Spleen (tissue), 11 donors: ENCODE data around the gene PIK3C2B. TPM values are rescaled to one million over a fixed set of nuclear protein-coding genes. Genes with fewer than 3 reads are reported as not detected.

Source experiments
- DNase-seq: peaks from one replicate; pipeline ENCODE4 v3.0.0-alpha.2; 2020
- H3K27ac ChIP-seq, 8 donors: fragments of 200-600 bp; sonication (generic) in 7 of 8; 1 replicate in 4 of 8; 2 replicates in 4 of 8; pipeline versions ENCODE4 v1.5.0 to v1.8.0; 2016 to 2021; ENCODE audit warnings: inconsistent platforms in 4 of 8, mild to moderate bottlenecking in 4 of 8, moderate library complexity in 1 of 8
- H3K27me3 ChIP-seq, 7 donors: fragments of 200-600 bp; sonication (generic) in 6 of 7; replicated peaks in 1 of 7; 1 replicate in 4 of 7; 2 replicates in 3 of 7; pipeline versions ENCODE4 v1.5.0 to v1.8.0; 2016 to 2021; ENCODE audit warnings: inconsistent platforms in 3 of 7, mild to moderate bottlenecking in 1 of 7
- H3K36me3 ChIP-seq, 6 donors: fragments of 200-600 bp; sonication (generic) in 5 of 6; 1 replicate in 4 of 6; 2 replicates in 2 of 6; pipeline versions ENCODE4 v1.5.0 to v1.8.0; 2016 to 2021; ENCODE audit warnings: inconsistent platforms in 2 of 6
- H3K4me1 ChIP-seq, 6 donors: fragments of 200-600 bp; sonication (generic) in 5 of 6; 1 replicate in 3 of 6; 2 replicates in 3 of 6; pipeline versions ENCODE4 v1.5.0 to v1.8.0; 2016 to 2021; ENCODE audit warnings: inconsistent platforms in 3 of 6
- H3K4me3 ChIP-seq, 8 donors: fragments of 200-600 bp; sonication (generic) in 7 of 8; 1 replicate in 4 of 8; 2 replicates in 4 of 8; pipeline versions ENCODE4 v1.5.0 to v1.8.0; 2016 to 2021; ENCODE audit warnings: inconsistent platforms in 4 of 8, mild to moderate bottlenecking in 4 of 8, moderate library complexity in 2 of 8
- H3K9me3 ChIP-seq, 8 donors: fragments of 200-600 bp; sonication (generic) in 7 of 8; 1 replicate in 4 of 8; 2 replicates in 4 of 8; pipeline versions ENCODE4 v1.5.0 to v1.8.0; 2016 to 2021; ENCODE audit warnings: inconsistent platforms in 4 of 8
- POLR2A ChIP-seq, 3 donors: fragments of 450-650 bp; IDR thresholded peaks; one replicate each; pipeline ENCODE4 v1.5.1; 2017; ENCODE audit warnings: antibody characterized with exemption in 3 of 3, mild to moderate bottlenecking in 1 of 3
- POLR2AphosphoS5 ChIP-seq, 3 donors: sonication (generic); formaldehyde crosslinking; IDR thresholded peaks; one replicate each; pipeline ENCODE4 v1.5.1; 2017; ENCODE audit warnings: antibody characterized with exemption in 3 of 3
- WGBS, 5 donors: extraction: QIAGEN DNeasy Blood & Tissue Kit in 3 of 5; methylation state at CpG; one replicate each; pipeline versions ENCODE4 v1.1.5 to v1.1.7; 2013 to 2018; 5-methylcytosine and 5-hydroxymethylcytosine counted together
- intact Hi-C: fragments of 100-400 bp; cut with DNase I; formaldehyde crosslinking; loops from one replicate; pipeline ENCODE4 v1.15.0; 2023; ENCODE audit warnings: low total_unique reads
- polyA plus RNA-seq, 3 donors: library from polyadenylated mRNA; stranded (reverse); fragments of 200-250 nt; gene quantifications; one replicate each; pipeline ENCODE4 v1.2.1, GENCODE V29; 2013
- total RNA-seq, 7 donors: library from RNA; depleted of rRNA in 3 of 7; stranded (reverse); fragments of >200 nt in 3 of 7; fragmentation: NEBNext Ultra II Directional in 4 of 7; extraction: Animal tissue kit (Norgen Biotek cat#: 25700) in 4 of 7; gene quantifications; one replicate each; pipeline versions ENCODE4 v1.1.0 to v1.2.1, GENCODE V29; 2016 to 2021
- TF ChIP-seq, protein P1 (sequence below), 11 experiments: fragments of 200-600 bp in 7 of 11; fragments of 450-650 bp in 4 of 11; sonication (generic) in 4 of 11; IDR thresholded peaks in 8 of 11; conservative IDR thresholded peaks in 3 of 11; 1 replicate in 7 of 11; 2 replicates in 4 of 11; pipeline versions ENCODE4 v1.4.0 to v1.8.0; 2016 to 2021; ENCODE audit warnings: antibody characterized with exemption in 11 of 11, inconsistent platforms in 4 of 11, mild to moderate bottlenecking in 1 of 11
- donor health status: healthy with polysubstance abuse.
- donor health status: DM: no; HTN: no; CAD: no; lungs with moderate emphysema.
- donor health status: DM: no; HTN: no; CAD: no.
- donor health status: Bipolar disorder and iron deficiency.
- donor health status: healthy.
- donor health status: DM: no; HTN: no; CAD: no.
- donor health status: DM: yes; HTN: yes; CAD: no.

Gene PIK3C2B
- total and polyA plus RNA-seq, 10 donors: 9.5 to 72.2 (median 59.7) TPM

DNA sequence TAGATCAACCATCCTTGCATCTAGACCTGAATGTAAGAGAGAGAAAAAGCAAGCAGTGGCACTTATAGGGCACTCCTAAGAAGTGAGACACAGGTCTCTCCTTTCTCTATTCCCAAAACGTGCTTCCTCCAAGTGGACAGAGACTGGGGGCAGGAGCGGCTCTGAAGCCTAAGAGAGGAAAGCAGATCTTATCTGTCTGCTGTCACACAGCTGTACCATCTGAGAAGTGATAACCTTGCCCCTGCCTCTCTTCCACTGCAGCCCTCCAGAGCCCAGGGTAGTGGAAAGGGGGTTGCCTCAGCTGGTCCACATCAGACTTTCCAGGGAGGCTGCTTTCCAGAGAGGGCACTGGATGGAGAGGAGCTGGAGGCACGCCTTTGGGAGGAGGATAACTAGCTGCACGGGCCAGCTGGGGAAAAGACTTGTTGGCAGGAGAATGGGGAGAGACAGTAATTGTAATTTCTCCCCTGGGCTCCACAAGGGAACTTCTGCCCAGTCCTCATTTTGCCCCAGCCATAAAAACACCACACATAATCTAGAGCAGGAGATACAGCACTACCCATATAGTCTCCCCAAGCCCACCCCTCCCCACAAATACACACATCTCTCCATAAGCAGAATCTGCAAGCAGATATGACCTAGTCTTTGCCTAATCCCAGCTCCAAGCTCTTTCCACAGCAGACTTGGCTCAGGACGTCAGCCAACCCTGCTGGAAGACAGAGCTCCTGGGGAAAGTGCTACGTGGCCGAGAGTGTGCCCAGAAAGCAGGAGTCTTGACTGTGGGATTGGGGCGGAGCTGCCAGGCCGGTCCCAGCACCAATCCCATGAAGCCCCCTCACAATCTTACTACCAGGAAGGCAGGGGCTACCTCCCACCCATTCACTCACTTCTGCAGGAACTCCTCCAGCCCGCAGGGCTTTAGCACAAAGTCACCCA, 31.2 kb downstream of the PIK3C2B start:
- TF ChIP-seq, protein P1, sequence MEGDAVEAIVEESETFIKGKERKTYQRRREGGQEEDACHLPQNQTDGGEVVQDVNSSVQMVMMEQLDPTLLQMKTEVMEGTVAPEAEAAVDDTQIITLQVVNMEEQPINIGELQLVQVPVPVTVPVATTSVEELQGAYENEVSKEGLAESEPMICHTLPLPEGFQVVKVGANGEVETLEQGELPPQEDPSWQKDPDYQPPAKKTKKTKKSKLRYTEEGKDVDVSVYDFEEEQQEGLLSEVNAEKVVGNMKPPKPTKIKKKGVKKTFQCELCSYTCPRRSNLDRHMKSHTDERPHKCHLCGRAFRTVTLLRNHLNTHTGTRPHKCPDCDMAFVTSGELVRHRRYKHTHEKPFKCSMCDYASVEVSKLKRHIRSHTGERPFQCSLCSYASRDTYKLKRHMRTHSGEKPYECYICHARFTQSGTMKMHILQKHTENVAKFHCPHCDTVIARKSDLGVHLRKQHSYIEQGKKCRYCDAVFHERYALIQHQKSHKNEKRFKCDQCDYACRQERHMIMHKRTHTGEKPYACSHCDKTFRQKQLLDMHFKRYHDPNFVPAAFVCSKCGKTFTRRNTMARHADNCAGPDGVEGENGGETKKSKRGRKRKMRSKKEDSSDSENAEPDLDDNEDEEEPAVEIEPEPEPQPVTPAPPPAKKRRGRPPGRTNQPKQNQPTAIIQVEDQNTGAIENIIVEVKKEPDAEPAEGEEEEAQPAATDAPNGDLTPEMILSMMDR (IDR thresholded peaks at IDR 0.05 in 8 of 11, conservative IDR thresholded peaks at IDR 0.05 in 3 of 11): no peak
- TF ChIP-seq POLR2A (IDR thresholded peaks at IDR 0.05): no peak
- no peak for TF ChIP-seq POLR2AphosphoS5 (IDR thresholded peaks at IDR 0.05)
- Histone ChIP-seq H3K4me3 (no peak overlapping the region), H3K4me1 (peaks cover 58 to 100% (median 87%) of the 10 kb centered on the region in 6 donors), H3K36me3 (peaks cover 0 to 52% (median 19%) of the 10 kb centered on the region in 6 donors), H3K27ac (peak overlapping the region; percentile 42 to 85 (median 81)), H3K27me3 (no peaks in the 10 kb centered on the region), H3K9me3 (no peaks in the 10 kb centered on the region)
- intact Hi-C loops: no loop called here
- 68 to 79% (median 75%) methylated on average over 10 of the region's 10 CpGs for WGBS, 5 donors
- peak; percentile 63 for DNase-seq

DNA sequence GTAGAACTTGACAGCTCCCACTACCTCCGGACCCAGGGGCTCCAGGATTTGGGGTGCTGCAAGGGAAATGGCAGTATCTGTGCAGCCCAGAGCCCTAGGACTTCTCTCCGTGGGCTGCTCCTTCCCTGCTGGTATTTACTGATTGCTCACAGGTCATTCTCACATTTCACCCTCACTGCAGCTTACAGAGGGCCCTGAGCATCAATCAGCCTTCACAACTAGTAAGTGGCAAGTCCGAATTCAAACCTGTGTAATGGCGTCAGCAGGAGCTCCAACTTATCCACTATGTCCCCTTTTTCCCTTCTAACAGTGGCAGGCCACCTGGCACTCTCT, 32.4 kb downstream of the PIK3C2B start:
- Histone ChIP-seq H3K36me3 (peaks cover 0 to 57% (median 18%) of the 10 kb centered on the region in 6 donors), H3K4me3 (peak overlapping the region in 2 of 8 donors; percentile 15 to 47), H3K9me3 (no peaks in the 10 kb centered on the region), H3K27me3 (no peaks in the 10 kb centered on the region), H3K27ac (peak overlapping the region; percentile 70 to 85 (median 81)), H3K4me1 (peaks cover 58 to 100% (median 80%) of the 10 kb centered on the region in 6 donors)
- peak; percentile 38 for DNase-seq
- WGBS, 5 donors: 42 to 58% (median 49%) methylated on average over 4 of the region's 4 CpGs
- intact Hi-C loops: no loop called here
- TF ChIP-seq, protein P1 (IDR thresholded peaks at IDR 0.05 in 8 of 11, conservative IDR thresholded peaks at IDR 0.05 in 3 of 11): no peak
- TF ChIP-seq POLR2A (IDR thresholded peaks at IDR 0.05): no peak

DNA sequence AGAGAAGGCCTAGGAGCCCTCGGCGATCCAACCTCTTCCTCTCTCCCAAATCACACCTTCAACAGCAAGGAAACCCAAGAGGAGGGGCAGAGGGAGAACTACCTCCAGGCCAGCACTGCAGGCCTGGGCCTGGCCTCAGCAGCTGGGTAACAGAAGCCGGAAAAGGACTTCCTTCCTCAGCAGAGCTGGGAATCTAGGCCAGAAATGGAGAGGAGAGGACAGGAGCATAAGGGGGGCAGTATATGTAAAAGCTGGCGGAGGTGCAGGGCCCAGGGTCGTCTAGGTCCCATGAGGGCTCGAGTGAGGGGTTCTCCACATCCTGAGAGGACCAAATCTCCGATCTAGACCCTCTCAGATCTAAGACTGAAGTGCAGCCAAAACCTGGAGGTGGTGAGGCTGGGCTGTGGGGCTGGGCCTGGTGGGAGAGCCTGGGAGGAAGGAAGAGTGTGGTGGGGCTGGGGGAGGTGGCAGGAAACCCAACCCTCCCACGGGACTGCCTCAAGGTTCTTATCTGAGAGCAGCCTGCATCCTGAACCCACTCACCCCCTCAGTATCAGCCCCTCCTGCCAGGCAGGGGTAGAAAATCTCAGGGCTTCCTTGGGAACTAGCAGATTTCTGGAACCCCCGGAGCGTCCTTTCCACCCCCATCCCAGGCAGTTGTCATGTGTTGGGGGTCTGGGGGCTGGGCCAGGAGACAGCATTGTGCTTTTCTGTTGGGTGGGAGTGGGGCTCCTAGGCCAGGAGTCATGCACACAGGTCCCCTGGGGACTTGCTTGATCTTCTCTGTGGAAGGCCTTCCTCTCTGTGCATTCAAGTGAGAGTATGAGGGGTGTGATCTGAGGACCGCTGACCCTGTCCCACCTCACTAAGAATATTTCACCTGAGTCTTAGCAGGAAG, 33.0 kb downstream of the PIK3C2B start:
- Histone ChIP-seq H3K4me1 (peaks cover 58 to 98% (median 74%) of the 10 kb centered on the region in 6 donors), H3K4me3 (peak overlapping the region in 3 of 8 donors; percentile 4 to 47 (median 15)), H3K36me3 (peaks cover 0 to 58% (median 20%) of the 10 kb centered on the region in 6 donors), H3K27ac (peak overlapping the region; percentile 70 to 85 (median 81)), H3K27me3 (no peaks in the 10 kb centered on the region), H3K9me3 (no peaks in the 10 kb centered on the region)
- WGBS, 5 donors: 9 to 18% (median 15%) methylated on average over 11 of the region's 11 CpGs
- TF ChIP-seq, protein P1 (IDR thresholded peaks at IDR 0.05 in 8 of 11, conservative IDR thresholded peaks at IDR 0.05 in 3 of 11): no peak
- TF ChIP-seq POLR2AphosphoS5 (IDR thresholded peaks at IDR 0.05): peak; percentile 65 to 85 (median 71)
- intact Hi-C loops: no loop called here
- peak; percentile 88 for DNase-seq
